Activated B cell treated with CpG ODN at 0.5 μM for 24 hours (primary cell): ENCODE data around the gene SLC36A3. TPM values are rescaled to one million over a fixed set of nuclear protein-coding genes. Genes with fewer than 3 reads are reported as not detected.

Experiments used
- ATAC-seq: fragments of 200-7000 bp; cut with Tn5 transposase; one replicate; pipeline ENCODE4 v1.10.0; 2021; ENCODE audit warnings: low read depth, mild to moderate bottlenecking, moderate library complexity
- CTCF ChIA-PET: fragments of 350-600 bp; sonication (Branson Sonifier 250); formaldehyde crosslinking; loops from one replicate; lab custom pipeline; 2021; ENCODE audit warnings: antibody characterized with exemption; lab: Charles Lee
- POLR2A ChIA-PET: fragments of 350-600 bp; sonication (Branson Sonifier 250); formaldehyde crosslinking; loops from one replicate; lab custom pipeline; 2021; ENCODE audit warnings: antibody characterized with exemption; lab: Charles Lee
- DNase-seq: peaks from one replicate; pipeline ENCODE4 v3.0.0; 2022
- H3K27ac Mint-ChIP-seq: one replicate; pipeline ENCODE4 v1.8.0; 2020; ENCODE audit warnings: mixed read lengths
- H3K27me3 Mint-ChIP-seq: one replicate; pipeline ENCODE4 v1.8.0; 2021; ENCODE audit warnings: mixed read lengths
- H3K36me3 Mint-ChIP-seq: one replicate; pipeline ENCODE4 v1.8.0; 2021; ENCODE audit warnings: low read depth, mixed read lengths
- H3K4me1 Mint-ChIP-seq: one replicate; pipeline ENCODE4 v1.8.0; 2021; ENCODE audit warnings: mixed read lengths
- H3K4me3 Mint-ChIP-seq: one replicate; pipeline ENCODE4 v1.8.0; 2020; ENCODE audit warnings: mild to moderate bottlenecking, mixed read lengths
- H3K9me3 Mint-ChIP-seq: one replicate; pipeline ENCODE4 v1.8.0; 2020; ENCODE audit warnings: mixed read lengths
- CTCF ChIP-seq: fragments of 200-600 bp; IDR thresholded peaks from one replicate; pipeline ENCODE4 v1.8.0; 2022; ENCODE audit warnings: antibody characterized with exemption, mild to moderate bottlenecking
- intact Hi-C: fragments of 100-400 bp; cut with micrococcal nuclease; formaldehyde crosslinking; loops from one replicate; pipeline ENCODE4 v1.15.1; 2024
- total RNA-seq: library from RNA; stranded (reverse); gene quantifications from 2 replicates; pipeline ENCODE4 v1.2.3, GENCODE V29; 2022

SLC36A3 gene
- total RNA-seq, 1 donor from 2014 or later, result not detected

- Mint-ChIP-seq H3K27ac (no peak overlapping the region), H3K27me3 (no peaks in the 10 kb centered on the region), H3K4me1 (peaks cover 44% of the 10 kb centered on the region), H3K9me3 (no peaks in the 10 kb centered on the region), H3K4me3 (no peak overlapping the region), H3K36me3 (peaks cover 13% of the 10 kb centered on the region)
- no peak for TF ChIP-seq CTCF
- DNase-seq (no peak), ATAC-seq (no peak)
- intact Hi-C loops, result loop anchor here (5.0 to 10.0 kb wide), 3 partner anchors 168 to 893 kb away; partner anchors contain the start of genes TCOF1 and TNIP1
- POLR2A ChIA-PET, result interaction anchor here (1.6 kb wide), 1 partner anchor 12 kb away, joined by 3 read pairs; no protein-coding TSS in a partner anchor
- CTCF ChIA-PET, result no interaction called here
These were observed 53.1 kb downstream of the SLC36A3 start for GRCh38 chr5:151250346-151251000.

- no peak for TF ChIP-seq CTCF
- ChIA-PET POLR2A (interaction anchor here (1.6 kb wide), 1 partner anchor 11 kb away, joined by 3 read pairs; no protein-coding TSS in a partner anchor), CTCF (interaction anchor here (1.2 kb wide), 1 partner anchor 124 kb away, joined by 3 read pairs; no protein-coding TSS in a partner anchor)
- no peak overlapping the region for H3K4me3 Mint-ChIP-seq
- peaks cover 35% of the 10 kb centered on the region for H3K4me1 Mint-ChIP-seq
- no peak overlapping the region for H3K27ac Mint-ChIP-seq
- DNase-seq, result no peak
- ATAC-seq, result no peak
- intact Hi-C loops, result no loop called here
- H3K9me3 Mint-ChIP-seq, result no peaks in the 10 kb centered on the region
- no peaks in the 10 kb centered on the region for H3K27me3 Mint-ChIP-seq
- H3K36me3 Mint-ChIP-seq, result peaks cover 13% of the 10 kb centered on the region
These were observed 54.3 kb downstream of the SLC36A3 start for GRCh38 chr5:151249281-151249680.

GRCh38 chr5:151248651-151249050 lies 54.9 kb downstream of the SLC36A3 start:
- no peak overlapping the region for H3K4me3 Mint-ChIP-seq
- ATAC-seq, result no peak
- POLR2A ChIA-PET, result no interaction called here

GRCh38 chr5:151245680-151246219 lies 57.8 kb downstream of the SLC36A3 start:
- ChIA-PET CTCF (no interaction called here), POLR2A (no interaction called here)
- DNase-seq (no peak), ATAC-seq (no peak)
- Mint-ChIP-seq H3K4me3 (no peak overlapping the region), H3K27ac (no peak overlapping the region), H3K4me1 (peaks cover 44% of the 10 kb centered on the region), H3K27me3 (no peaks in the 10 kb centered on the region), H3K36me3 (no peaks in the 10 kb centered on the region), H3K9me3 (no peaks in the 10 kb centered on the region)
- TF ChIP-seq CTCF, result no peak
- intact Hi-C loops, result no loop called here

More at GRCh38 chr5:151248651-151249050, 54.9 kb downstream of the SLC36A3 start:
- no peaks in the 10 kb centered on the region for H3K9me3 Mint-ChIP-seq
- H3K36me3 Mint-ChIP-seq, result peaks cover 10% of the 10 kb centered on the region
- H3K4me1 Mint-ChIP-seq, result peaks cover 35% of the 10 kb centered on the region
- no peak overlapping the region for H3K27ac Mint-ChIP-seq
- intact Hi-C loops, result no loop called here
- DNase-seq, result no peak
- no peaks in the 10 kb centered on the region for H3K27me3 Mint-ChIP-seq
- no peak for TF ChIP-seq CTCF
- CTCF ChIA-PET, result interaction anchor here (1.2 kb wide), 1 partner anchor 123 kb away, joined by 3 read pairs; no protein-coding TSS in a partner anchor

GRCh38 chr5:151244206-151244605 lies 59.4 kb downstream of the SLC36A3 start:
- intact Hi-C loops, result no loop called here
- H3K27ac Mint-ChIP-seq, result no peak overlapping the region
- no peak for TF ChIP-seq CTCF
- H3K9me3 Mint-ChIP-seq, result no peaks in the 10 kb centered on the region
- H3K4me3 Mint-ChIP-seq, result no peak overlapping the region
- POLR2A ChIA-PET, result no interaction called here
- DNase-seq (no peak), ATAC-seq (no peak)
- H3K36me3 Mint-ChIP-seq, result no peaks in the 10 kb centered on the region
- peaks cover 56% of the 10 kb centered on the region for H3K4me1 Mint-ChIP-seq
- CTCF ChIA-PET, result no interaction called here
- no peaks in the 10 kb centered on the region for H3K27me3 Mint-ChIP-seq
